Stimulated activated CD4-positive, alpha-beta T cell treated with anti-CD3 and anti-CD28 coated beads, Interleukin-12 subunit alpha, Interleukin-12 subunit beta, amount 100 ng/mL, for 4 hours (primary cell): ENCODE results near the gene INIP.
"Not testable (repeated sequence)": the region's sequence is repeated elsewhere in the genome, so short reads cannot be mapped to it uniquely, and the experiment has no call there.

Source experiments
- DNase-seq: peaks from one replicate; pipeline ENCODE4 v3.0.0-alpha.2; 2020

Gene INIP

DNA sequence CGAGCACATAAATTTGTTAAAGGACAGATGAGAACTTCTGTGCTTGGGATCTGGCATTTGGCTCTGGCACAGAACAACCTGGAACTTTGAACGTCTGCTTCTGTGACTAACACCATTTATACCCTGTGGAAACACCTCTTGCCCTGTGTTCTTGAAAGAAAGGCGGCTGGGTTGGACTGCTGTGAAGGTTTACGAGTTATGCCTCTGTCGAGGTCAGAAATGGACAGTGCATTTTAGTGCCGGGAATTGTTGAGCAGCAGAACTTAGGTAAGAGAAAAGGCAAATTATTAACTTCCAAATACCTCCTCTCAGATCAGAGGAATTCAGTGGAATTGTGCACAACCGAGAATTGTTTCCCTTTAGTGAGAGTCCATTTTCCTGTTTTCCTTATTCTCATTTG, 14.1 kb upstream of the INIP start:
- DNase-seq: no peak

DNA sequence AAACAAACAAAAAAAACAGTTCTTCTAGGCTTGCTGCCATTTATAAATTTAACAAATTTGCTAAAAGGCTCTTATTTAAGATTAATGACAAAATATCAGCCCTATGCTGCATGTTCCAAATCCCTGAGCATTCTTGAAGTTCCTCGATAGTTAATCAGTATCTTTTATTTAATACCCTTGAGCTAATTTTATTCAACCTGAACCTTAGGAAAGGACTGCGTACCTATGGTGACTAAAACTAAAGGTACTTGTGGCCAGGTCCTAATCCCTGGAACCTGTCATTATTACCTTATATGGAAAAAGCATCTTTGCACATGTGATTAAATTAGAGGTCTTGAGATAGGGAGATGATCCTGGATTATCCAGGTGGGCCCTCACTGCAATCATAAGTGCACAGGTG, 10.5 kb upstream of the INIP start:
- DNase-seq: no peak

DNA sequence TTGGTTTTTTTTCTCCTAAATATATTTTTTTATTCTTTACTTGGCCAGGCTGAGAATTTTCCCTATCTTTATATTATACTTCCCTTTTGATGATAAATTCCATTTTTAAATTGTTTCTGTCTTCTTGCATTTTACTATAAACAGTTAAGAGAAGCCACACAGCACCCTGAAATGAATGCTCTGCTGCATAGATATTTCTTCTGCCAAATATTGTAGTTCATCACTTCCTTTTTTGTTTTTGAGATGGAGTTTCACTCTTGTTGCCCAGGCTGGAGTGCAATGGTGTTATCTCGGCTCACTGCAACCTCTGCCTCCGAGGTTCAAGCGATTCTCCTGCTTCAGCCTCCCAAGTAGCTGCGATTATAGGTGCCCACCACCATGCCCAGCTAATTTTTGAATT, 8.5 kb upstream of the INIP start:
- DNase-seq: no peak

DNA sequence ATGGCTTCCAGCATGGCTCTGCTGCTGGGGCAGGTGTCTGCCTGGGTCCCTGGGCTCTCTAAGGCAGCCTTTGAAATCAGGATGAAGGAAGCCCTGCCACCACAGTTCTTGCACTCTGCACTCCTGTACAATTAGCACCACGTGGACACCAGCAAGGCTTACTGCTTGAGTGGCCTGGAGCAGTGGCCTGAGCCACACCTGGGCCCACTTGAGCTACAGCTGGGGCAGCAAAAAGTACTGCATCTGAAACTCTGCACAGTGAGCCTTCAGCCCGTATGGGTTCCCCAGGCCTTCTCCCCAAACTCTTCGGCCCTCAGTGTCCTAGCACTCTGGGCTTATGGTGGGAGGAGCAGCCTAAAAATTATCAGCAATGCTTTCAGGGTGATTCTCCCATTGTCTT, 8.0 kb upstream of the INIP start:
- DNase-seq: no peak

DNA sequence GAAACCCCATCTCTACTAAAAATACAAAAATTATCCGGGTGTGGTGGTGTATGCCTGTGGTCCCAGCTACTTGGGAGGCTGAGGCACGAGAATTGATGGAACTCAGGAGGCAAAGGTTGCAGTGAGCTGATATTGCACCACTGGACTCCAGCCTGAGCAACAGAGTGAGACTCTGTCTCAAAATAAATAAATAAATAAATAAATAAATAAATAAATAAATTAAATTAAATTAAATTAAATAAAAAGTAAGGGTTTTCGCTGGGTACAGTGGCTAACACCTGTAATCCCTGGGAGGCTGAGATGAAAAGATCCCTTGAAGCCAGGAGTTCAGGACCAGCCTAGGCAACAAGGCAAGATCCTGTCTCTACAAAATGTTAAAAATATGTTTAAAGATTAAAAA, 4.8 kb upstream of the INIP start:
- DNase-seq: not testable (repeated sequence)

DNA sequence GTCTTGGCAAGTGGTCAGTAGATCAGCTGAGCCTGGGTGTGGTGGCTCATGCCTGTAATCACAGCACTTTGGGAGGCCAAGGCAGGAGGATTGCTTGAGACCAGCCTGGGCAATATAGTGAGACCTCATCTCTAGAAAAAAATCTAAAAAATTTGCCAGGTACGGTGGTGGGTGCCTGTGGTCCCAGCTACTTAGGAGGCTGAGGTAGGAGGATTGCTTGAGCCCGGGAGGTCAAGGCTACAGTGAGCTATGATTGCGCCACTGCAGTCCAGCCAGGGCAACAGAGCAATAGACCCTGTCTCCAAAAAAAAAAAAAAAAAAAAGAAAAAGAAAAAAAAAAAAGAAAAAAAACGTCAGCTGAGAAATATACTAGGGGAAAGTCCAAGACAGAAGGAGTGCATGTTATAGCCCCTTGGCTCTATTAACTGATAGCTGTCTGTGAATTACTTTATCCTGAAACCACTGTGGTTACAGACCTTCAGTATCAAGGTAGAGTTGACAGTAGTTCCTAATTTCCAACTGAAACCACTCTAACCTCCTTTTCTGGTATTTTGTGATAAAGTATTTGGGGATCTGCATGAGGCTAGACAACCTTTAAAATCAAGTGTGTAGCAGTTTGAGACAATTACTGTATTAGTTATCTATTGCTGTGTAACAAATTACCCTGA, 2.3 kb upstream of the INIP start:
- no peak for DNase-seq

DNA sequence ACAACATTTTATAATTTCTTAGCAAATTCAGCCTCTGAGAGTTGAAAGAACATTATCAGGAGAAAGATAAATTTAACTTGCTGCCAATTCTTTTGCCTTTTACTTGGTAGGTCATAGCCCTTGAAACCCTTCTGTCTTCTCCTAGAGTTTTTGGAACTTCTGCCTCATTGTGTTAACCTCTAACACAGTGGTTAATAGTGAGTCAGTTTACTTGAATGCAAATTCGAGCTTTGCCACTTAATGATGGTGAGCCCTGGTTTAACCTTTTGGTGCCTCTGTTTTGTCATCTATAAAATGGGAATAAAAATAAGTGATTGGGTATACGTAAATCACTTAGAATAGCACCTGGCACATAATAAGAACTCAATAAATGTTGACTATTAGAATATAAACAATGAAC, 1.8 kb upstream of the INIP start:
- no peak for DNase-seq

- no peak for DNase-seq
These were observed 1.3 kb upstream of the INIP start for GRCh38 chr9:112719241-112719691.

- no peak for DNase-seq
These were observed 5.2 kb downstream of the INIP start for GRCh38 chr9:112712678-112713077.

GRCh38 chr9:112711050-112711689, 6.7 kb downstream of the INIP start:
- DNase-seq: no peak

DNA sequence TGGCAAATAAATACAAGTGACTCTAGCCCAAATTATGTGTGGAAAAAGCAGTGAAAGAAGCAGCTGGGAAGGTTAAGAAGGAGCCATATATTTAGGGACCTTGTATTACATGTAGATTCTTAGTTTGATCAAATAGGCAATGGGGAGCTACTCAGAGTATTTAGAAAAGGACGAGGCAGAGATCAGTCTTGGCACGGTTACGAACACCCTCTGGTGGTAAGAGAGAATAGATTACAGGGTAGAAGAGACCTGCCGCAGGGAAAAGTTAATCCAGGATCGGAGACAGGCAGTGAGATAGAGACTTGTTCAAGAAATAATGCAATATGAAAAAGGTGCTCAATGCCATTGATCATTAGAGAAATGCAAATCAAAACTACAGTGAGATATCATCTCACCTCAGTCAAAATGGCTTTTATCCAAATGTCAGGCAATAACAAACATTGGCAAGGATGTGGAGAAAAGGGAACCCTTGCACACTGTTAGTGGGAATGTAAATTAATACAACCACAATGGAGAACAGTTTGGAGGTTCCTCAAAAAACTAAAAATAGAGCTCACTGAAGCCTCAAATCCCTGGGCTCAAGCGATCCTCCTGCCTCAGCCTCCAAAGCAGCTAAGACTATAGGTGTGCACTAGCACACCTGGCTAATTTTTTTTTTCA, 12.0 kb downstream of the INIP start:
- no peak for DNase-seq

DNA sequence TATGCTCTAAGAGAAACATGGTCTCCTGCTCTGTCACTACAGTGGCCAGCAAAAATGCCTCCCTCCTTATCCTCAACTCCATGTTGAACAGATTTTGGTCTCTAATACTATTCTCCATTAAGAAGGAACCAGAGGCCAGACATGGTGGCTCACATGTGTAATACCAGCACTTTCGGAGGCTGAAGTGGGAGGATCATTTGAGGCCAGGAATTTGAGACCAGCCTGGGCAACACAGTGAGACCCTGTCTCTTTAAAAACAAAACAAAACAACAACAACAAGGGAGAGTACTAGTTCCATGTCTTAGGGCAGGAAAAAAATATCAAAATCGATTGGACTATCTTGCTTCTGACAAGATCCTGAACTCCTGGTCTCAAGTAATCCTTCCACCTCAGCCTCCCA, 14.6 kb downstream of the INIP start:
- DNase-seq: no peak

DNA sequence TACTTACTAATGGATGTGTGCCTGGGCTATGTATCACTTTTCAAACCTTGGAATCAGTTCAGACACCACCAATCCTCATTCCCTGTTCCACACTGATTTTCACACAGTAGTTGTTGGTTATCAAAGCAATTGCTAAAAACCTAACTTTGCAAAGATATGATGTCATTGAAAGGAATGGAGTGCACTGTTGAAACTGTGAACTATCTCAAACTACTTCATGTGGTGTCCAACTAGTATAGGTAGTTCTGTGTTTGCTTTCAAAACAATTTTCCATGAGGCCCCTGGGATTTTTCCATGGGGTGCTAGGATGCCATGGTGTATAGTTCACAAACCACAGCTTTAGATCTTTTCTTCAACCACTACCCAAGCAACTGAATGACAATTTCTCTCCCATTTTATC, 17.8 kb downstream of the INIP start:
- no peak for DNase-seq

DNA sequence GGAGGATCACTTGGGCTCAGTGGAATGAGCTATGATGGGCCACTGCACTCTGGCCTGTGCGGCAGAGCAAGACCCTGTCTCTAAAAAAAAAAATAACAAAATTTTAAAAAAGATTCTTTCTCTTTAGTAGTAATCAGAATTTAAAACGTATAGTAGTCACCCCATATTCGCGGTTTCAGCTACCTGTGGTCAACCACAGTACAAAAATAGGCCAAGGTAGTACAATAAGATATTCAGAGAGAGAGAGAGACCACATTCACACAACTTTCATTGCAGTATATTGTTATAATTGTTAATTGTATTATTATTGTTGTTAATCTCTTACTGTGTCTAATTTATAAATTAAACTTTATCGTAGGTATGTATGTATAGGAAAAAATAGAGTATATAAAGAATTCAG, 18.7 kb downstream of the INIP start:
- no peak for DNase-seq

GRCh38 chr9:112696461-112696860, 21.5 kb downstream of the INIP start:
- no peak for DNase-seq

GRCh38 chr9:112694706-112695555, 23.0 kb downstream of the INIP start:
- no peak for DNase-seq

DNA sequence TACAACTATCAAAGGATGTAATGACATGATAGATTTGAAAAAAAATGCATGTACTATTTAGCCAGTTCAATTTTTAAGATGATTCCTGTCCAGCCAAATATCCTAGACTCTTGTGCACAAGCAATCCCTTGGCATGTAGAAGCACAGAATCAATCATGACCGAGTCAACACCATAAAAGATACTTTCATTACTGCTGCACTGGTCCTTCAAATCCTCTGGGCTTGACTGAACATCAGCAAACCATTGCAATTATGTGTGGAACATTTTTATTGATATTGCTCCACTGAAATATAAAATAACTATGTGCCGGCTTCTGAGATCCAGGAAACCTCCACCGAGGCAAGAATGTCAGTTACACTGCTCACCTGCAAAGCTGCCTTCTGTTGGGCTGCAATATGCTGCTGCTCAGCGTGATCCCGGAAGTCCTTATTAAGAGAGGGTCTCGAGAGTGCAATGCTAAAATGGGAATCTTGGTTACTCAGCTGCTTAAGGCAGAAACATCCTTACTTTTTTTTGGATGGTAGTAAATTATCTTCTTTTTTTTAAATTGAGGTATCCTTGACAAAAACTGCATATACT, 28.7 kb downstream of the INIP start:
- DNase-seq: no peak

- no peak for DNase-seq
These were observed 37.0 kb downstream of the INIP start for GRCh38 chr9:112680731-112681402.

- no peak for DNase-seq
These were observed 40.9 kb downstream of the INIP start for GRCh38 chr9:112677040-112677439.

- DNase-seq: not testable (repeated sequence)
These were observed 44.7 kb downstream of the INIP start for GRCh38 chr9:112673221-112673620.

DNA sequence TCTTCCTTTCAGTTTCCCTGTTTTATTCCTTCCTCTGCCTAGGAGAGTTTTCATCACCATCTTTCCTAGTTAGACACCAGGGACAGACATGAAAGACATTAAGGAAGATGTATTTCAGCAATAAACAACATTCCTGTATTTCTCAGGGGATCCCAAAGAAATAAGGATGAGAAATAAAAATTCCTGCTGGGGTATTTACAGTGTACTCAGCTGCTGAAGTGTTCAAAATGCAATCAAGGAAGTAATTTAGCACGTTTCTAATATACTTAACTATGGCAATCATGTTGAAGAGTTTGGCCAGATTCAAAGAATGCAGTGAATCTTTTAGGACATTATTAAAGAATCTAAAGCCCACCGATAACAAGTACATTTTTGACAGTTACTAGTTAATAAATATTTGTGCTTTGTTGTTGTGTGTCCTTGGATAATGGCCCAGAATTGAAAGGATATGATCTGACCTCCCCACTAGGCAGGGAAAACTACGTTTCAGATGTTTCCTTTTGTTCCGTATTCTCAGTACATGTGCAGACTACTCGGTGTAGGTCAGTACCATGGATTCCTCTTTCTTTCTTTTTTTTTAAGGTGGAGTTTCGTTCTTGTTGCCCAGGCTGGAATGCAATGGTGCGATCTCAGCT, 46.8 kb downstream of the INIP start:
- DNase-seq: no peak

GRCh38 chr9:112669326-112669725, 48.6 kb downstream of the INIP start:
- DNase-seq: no peak
